Measurements from ENCODE around the gene TSPOAP1. TPM values are rescaled to one million over a fixed set of nuclear protein-coding genes. Genes with fewer than 3 reads are reported as not detected.

TSPOAP1 gene
- polyA plus RNA-seq, 2 of the 4 experiments (the other 2 are of a cell fraction) = not detected

GRCh38 chr17:58269557-58270291 lies 58.9 kb downstream of the TSPOAP1 start (continued):
- TF ChIP-seq USF2 (IDR thresholded peaks at IDR 0.05) (no peak), NPAS2 (CRISPR knock-in tag; IDR thresholded peaks at IDR 0.05; ENCODE audit: borderline replicate concordance) (no peak), EHMT2 (IDR thresholded peaks at IDR 0.05; ENCODE audit: low read depth) (no peak), ZNF302 (CRISPR knock-in tag; IDR thresholded peaks at IDR 0.05) (no peak), POLR2AphosphoS2 (conservative IDR thresholded peaks at IDR 0.05; ENCODE audit: low read length) (no peak), NR3C1 (IDR thresholded peaks at IDR 0.05) (no peak)

- ATAC-seq (no peak), FAIRE-seq (no peak), DNase-seq (ENCODE audit: low read depth in 1 of 2, low spot score in 1 of 2) (no peak)
- no peak for TF ChIP-seq PHF8 (IDR thresholded peaks at IDR 0.05; ENCODE audit: borderline replicate concordance, low read depth)
- no peak for TF ChIP-seq HMGXB4 (CRISPR knock-in tag; IDR thresholded peaks at IDR 0.05; ENCODE audit: borderline replicate concordance)
- TF ChIP-seq CBX2 (IDR thresholded peaks at IDR 0.05; ENCODE audit: borderline replicate concordance, low read depth) = no peak
- no peak for TF ChIP-seq CTCF (IDR thresholded peaks at IDR 0.05)
- no peak for TF ChIP-seq BHLHE40 (IDR thresholded peaks at IDR 0.05; ENCODE audit: low read depth, low read length)
- no peak for TF ChIP-seq NR3C1 (IDR thresholded peaks at IDR 0.05)
- no peak for TF ChIP-seq MAFK (IDR thresholded peaks at IDR 0.05; ENCODE audit: partially characterized antibody)
- TF ChIP-seq PBX3 (IDR thresholded peaks at IDR 0.05) = no peak
- no peak for TF ChIP-seq TP53 (CRISPR knock-in tag; IDR thresholded peaks at IDR 0.05)
- TF ChIP-seq KDM1A (IDR thresholded peaks at IDR 0.05; ENCODE audit: low read depth) = no peak
- TF ChIP-seq ATOH8 (CRISPR knock-in tag; IDR thresholded peaks at IDR 0.05; ENCODE audit: low read depth) = no peak
- no peak for TF ChIP-seq EHMT2 (IDR thresholded peaks at IDR 0.05; ENCODE audit: low read depth)
- no peak for TF ChIP-seq SMC3 (IDR thresholded peaks at IDR 0.05)
- no peak for TF ChIP-seq GATA3 (IDR thresholded peaks at IDR 0.05; ENCODE audit: borderline replicate concordance)
- no peak for TF ChIP-seq FOSB (CRISPR knock-in tag; IDR thresholded peaks at IDR 0.05)
- Histone ChIP-seq H3K27ac (no peak overlapping the region), H3K4me2 (no peak overlapping the region), H3K4me1 (no peaks in the 10 kb centered on the region), H3K4me3 (no peak overlapping the region), H3K9me3 (no peaks in the 10 kb centered on the region)
- POLR2A ChIA-PET = no interaction called here
- 46% methylated on average over 6 of the region's 6 CpGs for WGBS (ENCODE audit: missing lambda C conversion rate)
- CTCF ChIA-PET = interaction anchor here (1.4 to 2.4 kb wide), 4 partner anchors 9 to 20 kb away, joined by 3 to 14 read pairs (median 8); no protein-coding TSS in a partner anchor
Observed at GRCh38 chr17:58268774-58269556, 59.6 kb downstream of the TSPOAP1 start.
